Naive thymus-derived CD8-positive, alpha-beta T cell (primary cell): ENCODE results near the gene RNASE8. TPM values are rescaled to one million over a fixed set of nuclear protein-coding genes. Genes with fewer than 3 reads are reported as not detected.

Experiments
- ATAC-seq, 2 donors: fragments of 150-1000 bp; cut with Tn5 transposase in 1 of 2; sonication (Bioruptor Pico), chemical (Tn5 transposase) in 1 of 2; 1 replicate in 1 of 2; 2 replicates in 1 of 2; pipeline ENCODE4 v1.10.0; 2021; ENCODE audit warnings: mild to moderate bottlenecking in 2 of 2, moderate library complexity in 2 of 2
- POLR2A ChIA-PET: fragments of 350-600 bp; sonication (Branson Sonifier 250); formaldehyde crosslinking; loops from one replicate; lab custom pipeline; 2021; ENCODE audit warnings: antibody characterized with exemption; lab: Charles Lee
- DNase-seq, 10 donors: peaks; one replicate each; pipeline versions ENCODE4 v3.0.0 to v3.0.0-alpha.2; 2020 to 2022
- H3K27ac Mint-ChIP-seq, 10 donors: one replicate each; pipeline ENCODE4 v1.8.0; 2020 to 2022; ENCODE audit warnings: mild to moderate bottlenecking in 10 of 10, mixed read lengths in 10 of 10, moderate library complexity in 4 of 10, inconsistent platforms in 1 of 10
- H3K27me3 Mint-ChIP-seq, 5 donors: one replicate each; pipeline ENCODE4 v1.8.0; 2021 to 2022; ENCODE audit warnings: mixed read lengths in 5 of 5
- H3K36me3 Mint-ChIP-seq, 3 donors: one replicate each; pipeline ENCODE4 v1.8.0; 2020 to 2022; ENCODE audit warnings: mixed read lengths in 3 of 3, mild to moderate bottlenecking in 2 of 3, inconsistent platforms in 1 of 3
- H3K4me1 Mint-ChIP-seq, 4 donors: one replicate each; pipeline ENCODE4 v1.8.0; 2021 to 2022; ENCODE audit warnings: mixed read lengths in 4 of 4
- H3K4me3 Mint-ChIP-seq, 10 donors: one replicate each; pipeline ENCODE4 v1.8.0; 2020 to 2022; ENCODE audit warnings: mild to moderate bottlenecking in 10 of 10, mixed read lengths in 10 of 10, moderate library complexity in 6 of 10, inconsistent platforms in 1 of 10
- H3K9me3 Mint-ChIP-seq, 9 donors: one replicate each; pipeline ENCODE4 v1.8.0; 2020 to 2022; ENCODE audit warnings: mixed read lengths in 9 of 9, mild to moderate bottlenecking in 3 of 9, inconsistent platforms in 1 of 9, moderate library complexity in 1 of 9
- polyA plus RNA-seq, 3 donors: library from polyadenylated mRNA; unstranded; fragments of 300-500 nt; fragmentation: Illumina TruSeq; gene quantifications; one replicate each; pipeline ENCODE4 v1.2.3, GENCODE V29; 2021
- total RNA-seq, 8 experiments: library from RNA in 2 of 8; stranded (reverse) in 2 of 8; gene quantifications; one replicate each; pipeline ENCODE4 v1.2.3 and lab custom pipeline; 2021 to 2026

Gene RNASE8
- total and polyA plus RNA-seq, 5 experiments from 2014 or later = not detected

GRCh38 chr14:21043387-21043973, 14.1 kb upstream of the RNASE8 start:
- POLR2A ChIA-PET = interaction anchor here (1.2 kb wide), 1 partner anchor 26 kb away, joined by 3 read pairs; no protein-coding TSS in a partner anchor
- Mint-ChIP-seq H3K4me1 (peaks cover 5 to 8% (median 7%) of the 10 kb centered on the region in 4 donors), H3K9me3 (no peaks in the 10 kb centered on the region), H3K27me3 (peaks cover 10 to 23% (median 13%) of the 10 kb centered on the region in 5 donors), H3K27ac (peak overlapping the region in 3 of 10 donors; percentile 23 to 63 (median 39)), H3K4me3 (no peak overlapping the region), H3K36me3 (no peaks in the 10 kb centered on the region)
- ATAC-seq (no peak), DNase-seq (no peak)

- DNase-seq (no peak), ATAC-seq (no peak)
- peaks cover 5 to 8% (median 7%) of the 10 kb centered on the region in 4 donors for H3K4me1 Mint-ChIP-seq
- no peaks in the 10 kb centered on the region for H3K9me3 Mint-ChIP-seq
- no peak overlapping the region for H3K4me3 Mint-ChIP-seq
- POLR2A ChIA-PET = interaction anchor here (1.2 kb wide), 1 partner anchor 27 kb away, joined by 3 read pairs; no protein-coding TSS in a partner anchor
- peaks cover 10 to 23% (median 13%) of the 10 kb centered on the region in 5 donors for H3K27me3 Mint-ChIP-seq
- H3K27ac Mint-ChIP-seq = peak overlapping the region in 2 of 10 donors; percentile 38 to 66
- no peaks in the 10 kb centered on the region for H3K36me3 Mint-ChIP-seq
Measured at GRCh38 chr14:21043974-21044618, 13.5 kb upstream of the RNASE8 start.

- POLR2A ChIA-PET = no interaction called here
Measured at GRCh38 chr14:21047378-21047781, 10.2 kb upstream of the RNASE8 start.

GRCh38 chr14:21048638-21049037, 9.0 kb upstream of the RNASE8 start:
- Mint-ChIP-seq H3K4me3 (no peak overlapping the region), H3K4me1 (peaks cover 5 to 8% (median 7%) of the 10 kb centered on the region in 4 donors), H3K9me3 (no peaks in the 10 kb centered on the region), H3K27ac (no peak overlapping the region), H3K27me3 (peaks cover 0 to 15% (median 8%) of the 10 kb centered on the region in 5 donors), H3K36me3 (no peaks in the 10 kb centered on the region)
- ATAC-seq = no peak
- POLR2A ChIA-PET = interaction anchor here (0.6 to 0.8 kb wide), 2 partner anchors 9 to 255 kb away, joined by 3 to 4 read pairs; partner anchors contain the start of gene RNASE8
- no peak for DNase-seq

More at GRCh38 chr14:21047378-21047781, 10.2 kb upstream of the RNASE8 start:
- Mint-ChIP-seq H3K27me3 (peaks cover 7 to 18% (median 13%) of the 10 kb centered on the region in 5 donors), H3K9me3 (no peaks in the 10 kb centered on the region), H3K27ac (no peak overlapping the region), H3K36me3 (no peaks in the 10 kb centered on the region), H3K4me3 (no peak overlapping the region), H3K4me1 (peaks cover 5 to 8% (median 7%) of the 10 kb centered on the region in 4 donors)
- ATAC-seq (no peak), DNase-seq (no peak)

- POLR2A ChIA-PET = interaction anchor here (0.6 kb wide), 1 partner anchor 255 kb away, joined by 4 read pairs; no protein-coding TSS in a partner anchor
- Mint-ChIP-seq H3K9me3 (no peaks in the 10 kb centered on the region), H3K36me3 (no peaks in the 10 kb centered on the region), H3K27me3 (peaks cover 0 to 13% (median 8%) of the 10 kb centered on the region in 5 donors), H3K4me3 (no peak overlapping the region), H3K4me1 (peaks cover 3 to 5% (median 4%) of the 10 kb centered on the region in 4 donors), H3K27ac (no peak overlapping the region)
- no peak for DNase-seq
- no peak for ATAC-seq
Measured at GRCh38 chr14:21049271-21049673, 8.3 kb upstream of the RNASE8 start.

- no peaks in the 10 kb centered on the region for H3K36me3 Mint-ChIP-seq
- no peak overlapping the region for H3K4me3 Mint-ChIP-seq
- H3K9me3 Mint-ChIP-seq = no peaks in the 10 kb centered on the region
- no peak for DNase-seq
- POLR2A ChIA-PET = no interaction called here
- ATAC-seq = no peak
- no peaks in the 10 kb centered on the region for H3K4me1 Mint-ChIP-seq
- H3K27ac Mint-ChIP-seq = no peak overlapping the region
- peaks cover 0 to 10% (median 7%) of the 10 kb centered on the region in 5 donors for H3K27me3 Mint-ChIP-seq
Measured at GRCh38 chr14:21050597-21050996, 7.0 kb upstream of the RNASE8 start.

- POLR2A ChIA-PET = no interaction called here
- H3K4me3 Mint-ChIP-seq = no peak overlapping the region
Measured at GRCh38 chr14:21053184-21054122, 4.2 kb upstream of the RNASE8 start.

GRCh38 chr14:21054123-21054767, 3.4 kb upstream of the RNASE8 start:
- ATAC-seq (no peak), DNase-seq (no peak)
- POLR2A ChIA-PET = no interaction called here
- Mint-ChIP-seq H3K27me3 (peaks cover 0 to 4% (median 0%) of the 10 kb centered on the region in 5 donors), H3K27ac (no peak overlapping the region), H3K36me3 (no peaks in the 10 kb centered on the region), H3K9me3 (no peaks in the 10 kb centered on the region), H3K4me3 (no peak overlapping the region), H3K4me1 (no peaks in the 10 kb centered on the region)

More at GRCh38 chr14:21053184-21054122, 4.2 kb upstream of the RNASE8 start:
- ATAC-seq = no peak
- Mint-ChIP-seq H3K9me3 (no peaks in the 10 kb centered on the region), H3K27me3 (peaks cover 0 to 4% (median 3%) of the 10 kb centered on the region in 5 donors), H3K27ac (no peak overlapping the region), H3K4me1 (no peaks in the 10 kb centered on the region), H3K36me3 (no peaks in the 10 kb centered on the region)
- no peak for DNase-seq

- POLR2A ChIA-PET = no interaction called here
Measured at GRCh38 chr14:21054768-21055145, 2.9 kb upstream of the RNASE8 start.

GRCh38 chr14:21055432-21056117, 2.0 kb upstream of the RNASE8 start:
- peaks cover 3 to 11% (median 11%) of the 10 kb centered on the region in 5 donors for H3K27me3 Mint-ChIP-seq

More at GRCh38 chr14:21054768-21055145, 2.9 kb upstream of the RNASE8 start:
- Mint-ChIP-seq H3K27ac (no peak overlapping the region), H3K4me1 (no peaks in the 10 kb centered on the region), H3K36me3 (no peaks in the 10 kb centered on the region), H3K4me3 (no peak overlapping the region), H3K27me3 (peaks cover 0 to 4% (median 3%) of the 10 kb centered on the region in 5 donors), H3K9me3 (no peaks in the 10 kb centered on the region)
- DNase-seq (no peak), ATAC-seq (no peak)

GRCh38 chr14:21056520-21057163, 980 bp upstream of the RNASE8 start:
- no peaks in the 10 kb centered on the region for H3K9me3 Mint-ChIP-seq

More at GRCh38 chr14:21055432-21056117, 2.0 kb upstream of the RNASE8 start:
- no peak for DNase-seq
- Mint-ChIP-seq H3K4me3 (no peak overlapping the region), H3K9me3 (no peaks in the 10 kb centered on the region), H3K4me1 (no peaks in the 10 kb centered on the region), H3K36me3 (no peaks in the 10 kb centered on the region), H3K27ac (no peak overlapping the region)
- ATAC-seq = no peak
- POLR2A ChIA-PET = no interaction called here

More at GRCh38 chr14:21056520-21057163, 980 bp upstream of the RNASE8 start:
- H3K4me1 Mint-ChIP-seq = no peaks in the 10 kb centered on the region
- H3K4me3 Mint-ChIP-seq = no peak overlapping the region
- POLR2A ChIA-PET = no interaction called here
- no peaks in the 10 kb centered on the region for H3K36me3 Mint-ChIP-seq
- H3K27me3 Mint-ChIP-seq = peaks cover 7 to 20% (median 14%) of the 10 kb centered on the region in 5 donors
- DNase-seq (no peak), ATAC-seq (no peak)
- H3K27ac Mint-ChIP-seq = no peak overlapping the region
